Naive B cell (primary cell): ENCODE measurements around the gene KCNK3. TPM values are rescaled to one million over a fixed set of nuclear protein-coding genes. Genes with fewer than 3 reads are reported as not detected.

Experiments
- ATAC-seq, 2 donors: fragments of 150-1000 bp; cut with Tn5 transposase; 2 replicates each; pipeline ENCODE4 v1.10.0; 2021; ENCODE audit warnings: low read depth in 2 of 2, mild to moderate bottlenecking in 2 of 2, moderate library complexity in 2 of 2
- DNase-seq: peaks from one replicate; pipeline ENCODE4 v3.0.0; 2022
- H3K27ac Mint-ChIP-seq, 6 donors: one replicate each; pipeline ENCODE4 v1.8.0; 2020 to 2022; ENCODE audit warnings: mild to moderate bottlenecking in 6 of 6, mixed read lengths in 6 of 6, moderate library complexity in 5 of 6, inconsistent platforms in 2 of 6
- H3K27me3 Mint-ChIP-seq, 3 donors: one replicate each; pipeline ENCODE4 v1.8.0; 2021 to 2022; ENCODE audit warnings: mixed read lengths in 3 of 3, mild to moderate bottlenecking in 1 of 3
- H3K36me3 Mint-ChIP-seq, 2 donors: one replicate each; pipeline ENCODE4 v1.8.0; 2020 to 2022; ENCODE audit warnings: mixed read lengths in 2 of 2, inconsistent platforms in 1 of 2, mild to moderate bottlenecking in 1 of 2
- H3K4me1 Mint-ChIP-seq, 3 donors: one replicate each; pipeline ENCODE4 v1.8.0; 2020 to 2022; ENCODE audit warnings: mixed read lengths in 3 of 3, inconsistent platforms in 1 of 3, mild to moderate bottlenecking in 1 of 3, moderate library complexity in 1 of 3
- H3K4me3 Mint-ChIP-seq, 8 donors: one replicate each; pipeline ENCODE4 v1.8.0; 2020 to 2022; ENCODE audit warnings: mild to moderate bottlenecking in 8 of 8, mixed read lengths in 8 of 8, moderate library complexity in 8 of 8, inconsistent platforms in 2 of 8
- H3K9me3 Mint-ChIP-seq, 7 donors: one replicate each; pipeline ENCODE4 v1.8.0; 2020 to 2022; ENCODE audit warnings: mixed read lengths in 7 of 7, mild to moderate bottlenecking in 5 of 7, inconsistent platforms in 2 of 7, moderate library complexity in 1 of 7
- polyA plus RNA-seq, 6 donors: library from polyadenylated mRNA; unstranded; fragments of 300-500 nt; fragmentation: Illumina TruSeq; gene quantifications; one replicate each; pipeline ENCODE4 v1.2.3, GENCODE V29; 2021; ENCODE audit warnings: low read depth in 6 of 6

The KCNK3 gene
- polyA plus RNA-seq, 6 donors from 2014 or later = not detected

GRCh38 chr2:26670931-26671460, 21.5 kb upstream of the KCNK3 start:
- peaks cover 0 to 9% (median 5%) of the 10 kb centered on the region in 7 donors for H3K9me3 Mint-ChIP-seq
- H3K27ac Mint-ChIP-seq = no peak overlapping the region
- peaks cover 0 to under 1% of the 10 kb centered on the region in 2 donors for H3K36me3 Mint-ChIP-seq
- peaks cover 28 to 64% (median 51%) of the 10 kb centered on the region in 3 donors for H3K27me3 Mint-ChIP-seq
- H3K4me3 Mint-ChIP-seq = no peak overlapping the region
- H3K4me1 Mint-ChIP-seq = no peaks in the 10 kb centered on the region
- no peak for DNase-seq
- ATAC-seq = no peak

DNA sequence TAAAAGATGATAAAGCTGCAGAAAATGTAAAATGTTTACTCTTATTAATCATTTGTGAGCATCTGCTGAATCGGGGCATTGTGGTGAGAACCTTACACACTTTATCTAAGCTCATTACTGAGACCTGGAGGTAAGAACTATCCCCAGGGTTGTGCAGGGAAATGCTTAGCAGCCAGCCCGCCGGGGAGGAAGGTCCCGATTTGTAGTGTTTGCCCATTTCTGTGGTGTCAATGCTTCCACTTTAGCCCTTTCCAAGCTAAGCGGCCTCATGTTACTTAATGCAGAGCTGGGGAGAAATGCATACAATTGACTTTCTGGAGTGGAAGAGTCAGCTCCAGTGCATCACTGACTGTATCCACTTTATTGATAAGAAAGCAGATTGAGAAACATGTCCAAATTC, 20.8 kb upstream of the KCNK3 start:
- Mint-ChIP-seq H3K4me1 (no peaks in the 10 kb centered on the region), H3K9me3 (peaks cover 0 to 5% (median 4%) of the 10 kb centered on the region in 7 donors), H3K27me3 (peaks cover 26 to 62% (median 50%) of the 10 kb centered on the region in 3 donors), H3K4me3 (no peak overlapping the region), H3K36me3 (no peaks in the 10 kb centered on the region), H3K27ac (no peak overlapping the region)
- DNase-seq (no peak), ATAC-seq (no peak)

DNA sequence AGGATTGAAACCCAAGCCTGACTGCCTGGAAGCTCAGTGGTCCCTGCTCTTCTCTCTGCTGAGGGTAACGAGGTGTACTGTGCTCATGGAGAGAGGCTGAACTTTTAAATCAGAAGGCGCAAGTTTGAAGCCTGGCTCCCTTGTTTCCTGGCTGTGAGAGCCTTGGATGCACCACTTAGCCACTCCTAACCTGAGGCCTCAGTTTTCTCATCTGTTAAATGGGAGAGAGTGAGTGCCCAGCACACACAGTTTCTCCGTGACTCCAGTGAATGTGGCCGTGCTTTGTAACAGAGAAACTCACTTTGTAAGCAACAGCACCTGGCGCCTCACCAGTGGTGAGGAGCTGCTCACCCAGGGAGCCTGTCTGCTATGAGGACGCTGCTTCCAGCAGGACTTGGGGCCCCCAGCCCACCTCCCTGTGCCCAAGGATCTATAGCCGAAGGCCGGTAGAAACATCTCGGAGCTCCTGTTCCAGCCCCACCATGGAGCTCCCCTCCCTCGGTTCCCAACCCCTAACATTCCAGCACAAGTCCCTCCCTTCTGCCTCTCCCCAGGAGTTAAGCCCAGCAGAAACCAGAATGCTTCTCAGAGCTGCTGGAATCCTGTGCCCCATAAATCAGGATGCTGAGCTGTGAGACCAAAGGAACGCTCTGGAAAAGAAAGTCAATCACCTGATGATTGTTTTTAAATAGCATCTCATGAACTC, 20.3 kb upstream of the KCNK3 start:
- ATAC-seq (no peak), DNase-seq (no peak)
- Mint-ChIP-seq H3K27me3 (peaks cover 22 to 56% (median 45%) of the 10 kb centered on the region in 3 donors), H3K36me3 (no peaks in the 10 kb centered on the region), H3K9me3 (peaks cover 0 to 4% (median 2%) of the 10 kb centered on the region in 7 donors), H3K4me3 (no peak overlapping the region), H3K27ac (no peak overlapping the region), H3K4me1 (no peaks in the 10 kb centered on the region)

- Mint-ChIP-seq H3K27ac (peak overlapping the region in 1 of 6 donors; percentile 23), H3K4me1 (no peaks in the 10 kb centered on the region), H3K9me3 (peaks cover 0 to 8% (median 6%) of the 10 kb centered on the region in 7 donors), H3K27me3 (peaks cover 22 to 50% (median 41%) of the 10 kb centered on the region in 3 donors), H3K36me3 (no peaks in the 10 kb centered on the region), H3K4me3 (no peak overlapping the region)
- DNase-seq (no peak), ATAC-seq (no peak)
Observed at GRCh38 chr2:26672818-26673393, 19.6 kb upstream of the KCNK3 start.

DNA sequence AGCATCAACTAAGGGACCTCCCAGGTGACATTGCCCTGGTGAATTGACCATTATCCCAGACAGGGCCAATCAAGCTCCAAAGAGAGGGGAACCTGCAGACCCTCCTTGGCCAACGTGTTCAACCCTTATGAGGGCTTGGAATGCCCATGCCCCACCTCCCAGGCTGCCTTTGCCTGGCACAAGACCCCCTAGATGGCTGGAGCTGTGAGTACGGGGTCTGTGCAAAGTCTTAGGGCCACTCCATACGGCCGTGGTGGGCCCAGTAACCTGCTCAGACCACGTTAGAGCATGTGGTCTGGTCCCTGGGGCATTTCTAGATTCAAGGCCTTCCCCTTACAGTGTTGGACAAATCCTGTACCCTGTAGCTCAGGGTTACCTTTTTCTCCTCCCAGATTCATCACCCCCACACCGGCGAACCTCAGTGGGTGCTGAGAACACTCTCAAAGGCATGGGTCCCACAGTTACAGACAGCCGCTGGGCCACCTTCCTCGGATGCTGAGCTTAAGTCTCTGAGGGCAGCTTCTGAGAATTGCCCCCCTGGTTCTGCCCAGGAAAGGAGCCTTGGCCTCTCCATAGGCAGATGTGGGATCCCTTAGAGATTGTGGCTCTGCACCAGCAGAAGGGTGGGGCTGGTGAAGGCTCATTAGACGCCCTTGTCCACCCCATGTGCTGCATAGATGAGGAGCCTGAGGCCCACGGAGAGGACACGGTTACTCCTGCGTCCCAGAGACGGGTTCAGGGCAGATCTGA, 18.3 kb upstream of the KCNK3 start:
- Mint-ChIP-seq H3K27ac (no peak overlapping the region), H3K4me1 (no peaks in the 10 kb centered on the region), H3K36me3 (no peaks in the 10 kb centered on the region), H3K4me3 (no peak overlapping the region), H3K9me3 (peaks cover 0 to 9% (median 6%) of the 10 kb centered on the region in 7 donors), H3K27me3 (peaks cover 18 to 45% (median 32%) of the 10 kb centered on the region in 3 donors)
- ATAC-seq = no peak
- no peak for DNase-seq

- Mint-ChIP-seq H3K9me3 (peaks cover 0 to 9% (median 6%) of the 10 kb centered on the region in 7 donors), H3K27ac (no peak overlapping the region), H3K4me1 (no peaks in the 10 kb centered on the region), H3K36me3 (no peaks in the 10 kb centered on the region), H3K4me3 (no peak overlapping the region), H3K27me3 (peaks cover 17 to 45% (median 32%) of the 10 kb centered on the region in 3 donors)
- DNase-seq = no peak
- no peak for ATAC-seq
Observed at GRCh38 chr2:26674771-26675170, 17.8 kb upstream of the KCNK3 start.

DNA sequence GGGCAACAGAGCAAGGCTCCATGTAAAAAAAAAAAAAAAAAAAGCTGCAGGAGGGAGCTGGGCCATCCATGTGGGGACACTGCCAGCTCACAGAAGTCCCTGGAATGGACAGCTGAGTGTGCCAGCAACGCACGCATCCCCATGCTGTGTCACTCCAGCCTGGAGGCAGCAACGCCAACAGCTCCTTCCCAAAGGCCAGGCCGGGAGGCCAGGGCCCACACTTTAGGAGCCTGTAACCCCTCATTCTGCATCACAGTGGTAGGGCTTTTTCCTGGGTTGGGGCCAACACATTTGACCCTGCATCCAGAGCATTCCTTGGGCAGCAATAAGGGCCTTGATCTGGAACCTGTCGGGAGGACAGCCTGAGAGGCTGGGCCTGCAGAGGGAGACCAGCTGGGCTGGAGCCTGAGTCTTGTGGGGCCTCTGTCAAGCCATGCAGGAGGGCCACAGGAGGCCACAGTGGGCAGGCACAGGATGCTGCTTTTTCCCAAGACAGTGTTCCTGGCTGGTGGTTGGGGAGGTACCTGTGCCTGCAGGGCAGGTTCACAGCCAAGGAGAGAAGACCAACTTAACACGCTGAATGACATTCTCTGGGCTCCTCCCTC, 16.8 kb upstream of the KCNK3 start:
- peaks cover 14 to 37% (median 28%) of the 10 kb centered on the region in 3 donors for H3K27me3 Mint-ChIP-seq

DNA sequence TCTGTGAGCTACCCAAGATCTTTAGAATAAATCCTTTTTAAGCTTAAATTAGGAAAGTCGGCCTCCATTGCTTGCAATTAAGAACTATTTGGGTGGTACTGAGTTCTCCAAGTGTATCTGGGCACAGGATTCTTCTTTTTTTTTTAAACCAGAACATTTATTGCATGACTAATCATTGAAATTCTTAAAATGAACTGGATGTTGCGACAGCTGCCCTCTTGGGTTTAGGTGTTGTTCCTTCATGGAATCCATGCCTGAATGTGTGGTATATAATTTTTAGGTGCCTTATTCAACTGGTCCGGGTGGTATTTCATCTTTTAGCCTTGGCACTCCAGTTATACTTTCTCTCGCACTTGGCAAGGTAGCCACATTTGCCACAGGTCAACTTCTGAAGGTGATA, 14.5 kb upstream of the KCNK3 start:
- Mint-ChIP-seq H3K27ac (no peak overlapping the region), H3K4me3 (no peak overlapping the region), H3K4me1 (no peaks in the 10 kb centered on the region)

More for the DNA sequence above, 16.8 kb upstream of the KCNK3 start:
- Mint-ChIP-seq H3K36me3 (no peaks in the 10 kb centered on the region), H3K4me1 (no peaks in the 10 kb centered on the region), H3K27ac (no peak overlapping the region), H3K9me3 (peaks cover 0 to 9% (median 6%) of the 10 kb centered on the region in 7 donors), H3K4me3 (no peak overlapping the region)
- DNase-seq (no peak), ATAC-seq (no peak)

GRCh38 chr2:26679867-26680266, 12.7 kb upstream of the KCNK3 start:
- Mint-ChIP-seq H3K4me1 (no peaks in the 10 kb centered on the region), H3K9me3 (peaks cover 0 to 9% (median 6%) of the 10 kb centered on the region in 7 donors), H3K4me3 (no peak overlapping the region), H3K36me3 (no peaks in the 10 kb centered on the region), H3K27me3 (peaks cover 11 to 32% (median 24%) of the 10 kb centered on the region in 3 donors), H3K27ac (no peak overlapping the region)
- ATAC-seq (no peak), DNase-seq (no peak)

More for the DNA sequence above, 14.5 kb upstream of the KCNK3 start:
- H3K36me3 Mint-ChIP-seq = no peaks in the 10 kb centered on the region
- ATAC-seq (no peak), DNase-seq (no peak)
- H3K27me3 Mint-ChIP-seq = peaks cover 8 to 37% (median 28%) of the 10 kb centered on the region in 3 donors
- peaks cover 0 to 9% (median 6%) of the 10 kb centered on the region in 7 donors for H3K9me3 Mint-ChIP-seq

DNA sequence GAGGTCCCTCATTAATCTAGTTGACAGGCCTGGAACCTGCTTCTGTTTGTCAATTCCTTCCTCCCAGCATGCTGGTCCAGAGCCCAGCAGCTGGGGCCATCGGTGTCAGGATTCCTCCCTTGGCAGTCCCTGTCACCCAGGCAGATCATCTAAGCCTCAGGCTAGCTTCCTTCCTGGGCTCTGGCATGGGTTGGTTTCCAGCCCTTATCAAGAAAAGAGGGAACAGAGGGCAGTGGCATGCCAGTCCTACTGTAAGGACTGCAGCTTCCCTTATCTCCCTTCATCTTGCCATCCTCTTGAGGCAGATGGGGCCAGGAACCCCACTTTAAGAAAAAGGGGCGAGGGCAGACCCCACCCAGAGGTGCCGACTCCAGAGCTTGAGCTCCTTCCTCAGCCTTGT, 10.9 kb upstream of the KCNK3 start:
- H3K4me3 Mint-ChIP-seq = no peak overlapping the region
- H3K27ac Mint-ChIP-seq = no peak overlapping the region

DNA sequence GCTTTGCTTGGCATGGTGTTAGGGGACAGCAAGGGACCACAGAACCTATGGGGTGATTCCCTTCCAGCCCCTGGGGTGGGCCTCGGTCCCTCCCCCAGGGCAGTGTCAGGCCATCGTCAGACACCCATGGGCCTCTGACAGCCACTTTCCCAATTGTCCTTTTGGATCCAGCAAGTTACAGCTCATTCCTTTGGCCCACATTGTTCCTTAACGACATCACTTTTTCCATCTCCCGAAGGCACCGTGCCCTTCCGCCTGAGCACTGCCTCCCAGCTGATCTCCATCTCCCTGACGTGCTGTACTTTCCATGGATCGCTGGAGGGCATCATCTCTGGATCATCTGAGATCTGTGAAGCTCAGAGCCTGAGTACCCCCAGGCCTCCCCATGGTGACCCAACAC, 10.4 kb upstream of the KCNK3 start:
- peaks cover 26 to 49% (median 45%) of the 10 kb centered on the region in 3 donors for H3K27me3 Mint-ChIP-seq

More for the DNA sequence above, 10.9 kb upstream of the KCNK3 start:
- Mint-ChIP-seq H3K9me3 (peaks cover 0 to 9% (median 5%) of the 10 kb centered on the region in 7 donors), H3K27me3 (peaks cover 21 to 44% (median 40%) of the 10 kb centered on the region in 3 donors), H3K4me1 (peaks cover 0 to 4% (median 0%) of the 10 kb centered on the region in 3 donors), H3K36me3 (no peaks in the 10 kb centered on the region)
- ATAC-seq = no peak
- no peak for DNase-seq

GRCh38 chr2:26683583-26683982, 8.9 kb upstream of the KCNK3 start:
- ATAC-seq = no peak
- H3K27ac Mint-ChIP-seq = no peak overlapping the region
- H3K9me3 Mint-ChIP-seq = no peaks in the 10 kb centered on the region
- DNase-seq = no peak
- H3K27me3 Mint-ChIP-seq = peaks cover 37 to 58% (median 56%) of the 10 kb centered on the region in 3 donors
- H3K36me3 Mint-ChIP-seq = no peaks in the 10 kb centered on the region
- no peak overlapping the region for H3K4me3 Mint-ChIP-seq
- H3K4me1 Mint-ChIP-seq = peaks cover 0 to 4% (median 0%) of the 10 kb centered on the region in 3 donors

More for the DNA sequence above, 10.4 kb upstream of the KCNK3 start:
- H3K4me3 Mint-ChIP-seq = no peak overlapping the region
- H3K9me3 Mint-ChIP-seq = peaks cover 0 to 8% (median 5%) of the 10 kb centered on the region in 7 donors
- peak overlapping the region in 1 of 6 donors; percentile 41 for H3K27ac Mint-ChIP-seq
- no peak for DNase-seq
- no peak for ATAC-seq
- no peaks in the 10 kb centered on the region for H3K36me3 Mint-ChIP-seq
- peaks cover 0 to 4% (median 0%) of the 10 kb centered on the region in 3 donors for H3K4me1 Mint-ChIP-seq

DNA sequence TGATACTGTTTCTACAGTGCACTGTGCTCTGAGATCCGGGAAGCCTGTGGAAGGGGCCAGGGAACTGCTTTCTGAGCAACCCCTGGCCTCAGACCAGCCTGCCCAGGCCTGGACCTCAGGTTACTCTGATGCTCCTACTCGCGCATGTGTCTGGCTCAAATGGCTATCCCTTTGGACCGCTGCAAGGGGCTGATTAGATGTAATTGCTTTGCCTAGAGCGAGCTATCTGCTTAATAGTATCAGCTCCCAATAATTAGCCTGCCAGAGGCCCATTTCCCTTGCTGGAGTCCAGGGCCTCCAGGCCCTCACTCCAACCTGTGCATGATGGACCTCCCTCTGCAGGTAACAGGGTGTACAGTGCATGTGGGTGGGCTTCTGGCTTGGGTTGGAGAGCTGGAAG, 7.2 kb upstream of the KCNK3 start:
- Mint-ChIP-seq H3K36me3 (no peaks in the 10 kb centered on the region), H3K4me3 (no peak overlapping the region), H3K27me3 (peaks cover 47 to 64% (median 61%) of the 10 kb centered on the region in 3 donors), H3K27ac (no peak overlapping the region), H3K4me1 (peaks cover 0 to 4% (median 0%) of the 10 kb centered on the region in 3 donors), H3K9me3 (no peaks in the 10 kb centered on the region)
- ATAC-seq (no peak), DNase-seq (no peak)
